Smooth muscle cell (in vitro differentiated cells): ENCODE results near the gene PLA2G6. TPM values are rescaled to one million over a fixed set of nuclear protein-coding genes. Genes with fewer than 3 reads are reported as not detected.
A peak's percentile ranks its signal among the peaks of the same experiment; 100 is the strongest.
"Not testable (repeated sequence)": the region's sequence is repeated elsewhere in the genome, so short reads cannot be mapped to it uniquely, and the experiment has no call there.

Experiments
- DNase-seq: peaks from one replicate; lab custom pipeline; 2025; ENCODE audit not compliant: unreplicated experiment; lab: John Stamatoyannopoulos, UW
- H2AFZ ChIP-seq: fragments of 200-600 bp; sonication (generic); 2 replicates; pipeline ENCODE4 v1.6.0; 2016; ENCODE audit warnings: antibody characterized with exemption, low read depth, mild to moderate bottlenecking
- H3F3A ChIP-seq: fragments of 200-600 bp; sonication (generic); 2 replicates; pipeline ENCODE4 v1.6.0; 2017; ENCODE audit warnings: antibody characterized with exemption, low read depth
- H3K27ac ChIP-seq: fragments of 200-600 bp; sonication (generic); 2 replicates; pipeline ENCODE4 v1.5.1; 2016; ENCODE audit warnings: low read depth, mild to moderate bottlenecking
- H3K27me3 ChIP-seq: fragments of 200-600 bp; sonication (generic); 2 replicates; pipeline ENCODE4 v1.6.1; 2016; ENCODE audit warnings: low read depth, mild to moderate bottlenecking
- H3K36me3 ChIP-seq: fragments of 200-600 bp; sonication (generic); 2 replicates; pipeline ENCODE4 v1.5.1; 2016; ENCODE audit warnings: low read depth
- H3K4me1 ChIP-seq: fragments of 200-600 bp; sonication (generic); 2 replicates; pipeline ENCODE4 v1.5.1; 2016; ENCODE audit warnings: low read depth
- H3K4me2 ChIP-seq: fragments of 200-600 bp; sonication (generic); 2 replicates; pipeline ENCODE4 v1.6.0; 2016; ENCODE audit warnings: mild to moderate bottlenecking
- H3K4me3 ChIP-seq: fragments of 200-600 bp; sonication (generic); 2 replicates; pipeline ENCODE4 v1.5.1; 2016; ENCODE audit warnings: mild to moderate bottlenecking
- H3K79me2 ChIP-seq: fragments of 200-600 bp; sonication (generic); 2 replicates; pipeline ENCODE4 v1.6.0; 2016; ENCODE audit warnings: low read depth, mild to moderate bottlenecking
- H3K9ac ChIP-seq: fragments of 200-600 bp; sonication (generic); 2 replicates; pipeline ENCODE4 v1.6.0; 2016; ENCODE audit warnings: low read depth
- H3K9me3 ChIP-seq: fragments of 200-600 bp; sonication (generic); replicated peaks from 2 replicates; pipeline ENCODE4 v1.5.1; 2016; ENCODE audit warnings: low read depth
- H4K20me1 ChIP-seq: fragments of 200-600 bp; sonication (generic); 2 replicates; pipeline ENCODE4 v1.6.0; 2016; ENCODE audit warnings: low read depth
- CTCF ChIP-seq: fragments of 200-600 bp; sonication (generic); IDR thresholded peaks from 2 replicates; pipeline ENCODE4 v1.5.1; 2017; ENCODE audit warnings: borderline replicate concordance, mild to moderate bottlenecking, antibody characterized with exemption; ENCODE audit not compliant: insufficient read depth, poor library complexity, severe bottlenecking
- WGBS: methylation state at CpG from one replicate; pipeline ENCODE4 v1.1.7; 2016; ENCODE audit warnings: low lambda C conversion rate; 5-methylcytosine and 5-hydroxymethylcytosine counted together
- polyA plus RNA-seq: library from polyadenylated mRNA; unstranded; fragments of >200 nt; fragmentation: Nextera tagmentation; extraction: Ambion mirVana; gene quantifications from 2 replicates; pipeline ENCODE4 v1.2.1, GENCODE V29; 2016
- total RNA-seq: library from RNA; depleted of rRNA; stranded (reverse); fragments of >200 nt; gene quantifications from 2 replicates; pipeline ENCODE4 v1.2.3, GENCODE V29; 2014

PLA2G6 gene
- total and polyA plus RNA-seq, 2 experiments from 2014 or later: 6.1 to 8.9 TPM

- Histone ChIP-seq H3F3A (peaks cover 14% of the 10 kb centered on the region), H3K79me2 (no peaks in the 10 kb centered on the region)
Measured at GRCh38 chr22:38180841-38181452, 683 bp downstream of the PLA2G6 start.

GRCh38 chr22:38178605-38178937, 3.1 kb downstream of the PLA2G6 start:
- H3K4me1 ChIP-seq: peaks cover 18% of the 10 kb centered on the region
- not testable (repeated sequence) for H3K9me3 ChIP-seq, H3K79me2 ChIP-seq, H4K20me1 ChIP-seq, H2AFZ ChIP-seq, H3K4me2 ChIP-seq, DNase-seq, H3K4me3 ChIP-seq, H3K27me3 ChIP-seq, H3K36me3 ChIP-seq
- WGBS: 98% methylated on average over 7 of the region's 7 CpGs
- H3F3A ChIP-seq: peaks cover 14% of the 10 kb centered on the region
- H3K27ac ChIP-seq: peak overlapping the region; percentile 99
- H3K9ac ChIP-seq: peak overlapping the region; percentile 94

More at GRCh38 chr22:38180841-38181452, 683 bp downstream of the PLA2G6 start:
- Histone ChIP-seq H3K9me3 (no peaks in the 10 kb centered on the region), H3K36me3 (no peaks in the 10 kb centered on the region), H2AFZ (peak overlapping the region; percentile 65), H3K4me2 (peak overlapping the region; percentile 96), H3K27ac (peak overlapping the region; percentile 99), H3K4me3 (peak overlapping the region; percentile 54), H3K4me1 (peaks cover 18% of the 10 kb centered on the region), H3K9ac (peak overlapping the region; percentile 94), H4K20me1 (no peaks in the 10 kb centered on the region), H3K27me3 (no peaks in the 10 kb centered on the region)
- no peak for TF ChIP-seq CTCF
- no peak for DNase-seq
- 28% methylated on average over 11 of the region's 14 CpGs for WGBS

DNA sequence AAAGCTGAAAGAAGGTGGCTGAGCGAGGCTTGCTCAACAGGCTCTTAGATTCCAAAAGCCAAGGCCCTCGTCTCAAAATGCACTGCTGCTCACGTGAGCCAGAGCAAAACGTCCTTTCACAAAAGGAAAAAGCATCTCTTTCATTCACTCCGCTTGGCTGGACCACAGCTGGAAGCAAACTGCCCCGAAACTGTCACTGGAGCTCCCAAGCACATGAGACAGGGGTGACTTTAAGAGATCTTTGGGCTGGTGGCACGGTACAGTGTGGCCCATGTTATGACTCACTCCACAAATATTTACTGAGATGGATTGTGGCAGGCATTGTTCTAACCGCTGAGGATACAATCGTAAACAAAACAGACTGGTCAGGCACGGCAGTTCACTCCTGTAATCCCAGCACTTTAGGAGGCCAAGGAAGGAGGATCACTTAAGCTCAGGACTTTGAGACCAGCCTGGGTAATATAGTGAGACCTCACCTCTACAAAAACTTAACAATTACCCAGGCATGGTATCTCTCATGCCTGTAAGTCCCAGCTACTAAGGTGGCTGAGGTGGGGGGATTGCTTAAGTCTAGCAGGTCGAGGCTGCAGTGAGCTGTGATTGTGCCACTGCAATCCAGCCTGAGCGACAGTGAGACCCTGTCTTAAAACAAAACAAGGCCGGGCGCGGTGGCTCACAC, 3.6 kb downstream of the PLA2G6 start:
- H3K4me1 ChIP-seq: peaks cover 18% of the 10 kb centered on the region
- peak overlapping the region; percentile 60 for H3K9ac ChIP-seq
- WGBS: 39% methylated on average over 15 of the region's 15 CpGs
- no peaks in the 10 kb centered on the region for H3K36me3 ChIP-seq
- DNase-seq: no peak
- no peak overlapping the region for H2AFZ ChIP-seq
- no peaks in the 10 kb centered on the region for H3K79me2 ChIP-seq
- TF ChIP-seq CTCF: no peak
- H3K27ac ChIP-seq: peak overlapping the region; percentile 99
- no peaks in the 10 kb centered on the region for H3K27me3 ChIP-seq
- peak overlapping the region; percentile 27 for H3K4me2 ChIP-seq
- H3K9me3 ChIP-seq: no peaks in the 10 kb centered on the region
- no peaks in the 10 kb centered on the region for H4K20me1 ChIP-seq
- no peak overlapping the region for H3K4me3 ChIP-seq
- peaks cover 14% of the 10 kb centered on the region for H3F3A ChIP-seq

DNA sequence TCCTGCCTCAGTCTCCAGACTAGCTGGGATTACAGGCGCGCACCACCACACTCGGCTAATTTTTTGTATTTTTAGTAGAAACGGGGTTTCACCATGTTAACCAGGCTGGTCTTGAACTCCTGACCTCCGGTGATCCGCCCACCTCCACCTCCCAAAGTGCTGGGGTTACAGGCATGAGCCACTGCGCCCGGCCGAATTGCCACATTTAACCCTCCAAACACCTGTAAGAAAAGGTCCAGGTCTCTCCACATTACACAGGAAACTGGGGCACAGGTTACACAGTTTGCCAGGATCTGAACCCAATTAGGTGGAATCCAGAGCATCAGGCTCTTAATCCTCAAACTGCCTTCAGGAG, 4.1 kb downstream of the PLA2G6 start:
- DNase-seq, H3K36me3 ChIP-seq, H3K27me3 ChIP-seq, H3K79me2 ChIP-seq, H4K20me1 ChIP-seq, H3K4me3 ChIP-seq, H2AFZ ChIP-seq, H3K9me3 ChIP-seq: not testable (repeated sequence)
- WGBS: 84% methylated on average over 9 of the region's 9 CpGs
- peaks cover 18% of the 10 kb centered on the region for H3K4me1 ChIP-seq
- H3F3A ChIP-seq: peaks cover 14% of the 10 kb centered on the region
- peak overlapping the region; percentile 60 for H3K9ac ChIP-seq
- H3K27ac ChIP-seq: peak overlapping the region; percentile 99
- peak overlapping the region; percentile 27 for H3K4me2 ChIP-seq
